Measurements from ENCODE around the gene CERS3. TPM values are rescaled to one million over a fixed set of nuclear protein-coding genes. Genes with fewer than 3 reads are reported as not detected.

Gene CERS3
- polyA plus RNA-seq, 3 donors = 0.04 TPM; not detected in 2

- H3K4me3 Mint-ChIP-seq = no peak overlapping the region
- H3K36me3 Mint-ChIP-seq = no peaks in the 10 kb centered on the region
Observed at GRCh38 chr15:100483370-100483769, 45.4 kb downstream of the CERS3 start.

GRCh38 chr15:100476805-100477204 is 51.9 kb downstream of the CERS3 start:
- Mint-ChIP-seq H3K27me3 (ENCODE audit: low read depth in 3 of 3) (peaks cover 0 to 5% (median 2%) of the 10 kb centered on the region in 3 donors), H3K36me3 (no peaks in the 10 kb centered on the region), H3K9me3 (peaks cover 11 to 24% (median 18%) of the 10 kb centered on the region in 7 donors), H3K4me3 (no peak overlapping the region), H3K4me1 (no peaks in the 10 kb centered on the region), H3K27ac (no peak overlapping the region)
- H3K9me3 ChIP-seq (replicated peaks in 1 of 2; ENCODE audit: control insufficient read depth in 1 of 2, insufficient read depth in 1 of 2, low read length in 2 of 2) = peaks cover 3 to 28% of the 10 kb centered on the region in 2 donors
- WGBS (ENCODE audit: insufficient coverage) = 95% methylated on average over 4 of the region's 4 CpGs
- no peak for DNase-seq
- no peak overlapping the region for H3K4me3 ChIP-seq (replicated peaks in 1 of 3; ENCODE audit: low read depth in 2 of 3, low read length in 3 of 3)
- H2AFZ ChIP-seq (ENCODE audit: insufficient read depth, low read depth, low read length, poor library complexity, severe bottlenecking) = no peak overlapping the region
- no peak overlapping the region for H3K9ac ChIP-seq (ENCODE audit: insufficient read depth, low read length, poor library complexity, severe bottlenecking)
- intact Hi-C loops (cut with micrococcal nuclease) = no loop called here
- H3K4me2 ChIP-seq (replicated peaks; ENCODE audit: extremely low read depth, low read length, poor library complexity, severe bottlenecking) = no peak overlapping the region
- no peaks in the 10 kb centered on the region for H3K79me2 ChIP-seq (ENCODE audit: insufficient read depth, low read length)
- H3K27me3 ChIP-seq (ENCODE audit: control insufficient read depth in 2 of 2, insufficient read depth in 2 of 2, low read length in 2 of 2) = peaks cover 0 to 2% of the 10 kb centered on the region in 2 donors
- no peaks in the 10 kb centered on the region for H4K20me1 ChIP-seq (ENCODE audit: insufficient read depth, low read length)
- no peak for TF ChIP-seq CTCF (IDR thresholded peaks at IDR 0.05)
- H3K4me1 ChIP-seq (ENCODE audit: control insufficient read depth in 1 of 2, insufficient read depth in 2 of 2, low read length in 2 of 2) = no peaks in the 10 kb centered on the region
- no peaks in the 10 kb centered on the region for H3K36me3 ChIP-seq (replicated peaks in 1 of 2; ENCODE audit: control insufficient read depth in 1 of 2, insufficient read depth in 2 of 2, low read length in 2 of 2)
- no peak overlapping the region for H3K27ac ChIP-seq (ENCODE audit: low read depth in 1 of 2, low read length in 2 of 2)

More at GRCh38 chr15:100483370-100483769, 45.4 kb downstream of the CERS3 start:
- Histone ChIP-seq H3K4me3 (replicated peaks in 1 of 3; ENCODE audit: low read depth in 2 of 3, low read length in 3 of 3) (no peak overlapping the region), H3K36me3 (replicated peaks in 1 of 2; ENCODE audit: control insufficient read depth in 1 of 2, insufficient read depth in 2 of 2, low read length in 2 of 2) (no peaks in the 10 kb centered on the region), H3K9ac (ENCODE audit: insufficient read depth, low read length, poor library complexity, severe bottlenecking) (no peak overlapping the region), H3K27me3 (ENCODE audit: control insufficient read depth in 2 of 2, insufficient read depth in 2 of 2, low read length in 2 of 2) (peaks cover 0 to 4% of the 10 kb centered on the region in 2 donors), H3K27ac (ENCODE audit: low read depth in 1 of 2, low read length in 2 of 2) (no peak overlapping the region), H4K20me1 (ENCODE audit: insufficient read depth, low read length) (no peaks in the 10 kb centered on the region), H3K4me1 (ENCODE audit: control insufficient read depth in 1 of 2, insufficient read depth in 2 of 2, low read length in 2 of 2) (no peaks in the 10 kb centered on the region), H3K9me3 (replicated peaks in 1 of 2; ENCODE audit: control insufficient read depth in 1 of 2, insufficient read depth in 1 of 2, low read length in 2 of 2) (peaks cover 0 to 12% of the 10 kb centered on the region in 2 donors), H2AFZ (ENCODE audit: insufficient read depth, low read depth, low read length, poor library complexity, severe bottlenecking) (no peak overlapping the region), H3K4me2 (replicated peaks; ENCODE audit: extremely low read depth, low read length, poor library complexity, severe bottlenecking) (no peak overlapping the region), H3K79me2 (ENCODE audit: insufficient read depth, low read length) (no peaks in the 10 kb centered on the region)
- Mint-ChIP-seq H3K27me3 (ENCODE audit: low read depth in 3 of 3) (peaks cover 3 to 7% (median 5%) of the 10 kb centered on the region in 3 donors), H3K4me1 (no peaks in the 10 kb centered on the region), H3K9me3 (peaks cover 5 to 15% (median 10%) of the 10 kb centered on the region in 7 donors), H3K27ac (no peak overlapping the region)
- intact Hi-C loops (cut with micrococcal nuclease) = no loop called here
- WGBS (ENCODE audit: insufficient coverage) = 100% methylated on average over 2 of the region's 2 CpGs
- TF ChIP-seq CTCF (IDR thresholded peaks at IDR 0.05) = no peak
- no peak for DNase-seq
